Parathyroid adenoma (tissue), 2 donors: ENCODE results near the gene TBC1D8.

Experiments used
- H2AFZ ChIP-seq: fragments of 300-600 bp; sonication (generic); one replicate; pipeline ENCODE4 v1.7.0; 2017; ENCODE audit warnings: antibody characterized with exemption, mild to moderate bottlenecking
- H3K27ac ChIP-seq: fragments of 300-600 bp; sonication (generic); one replicate; pipeline ENCODE4 v1.7.0; 2017
- H3K27me3 ChIP-seq: fragments of 300-600 bp; sonication (generic); one replicate; pipeline ENCODE4 v1.7.0; 2017; ENCODE audit warnings: low read length; ENCODE audit not compliant: control insufficient read depth, insufficient read depth
- H3K36me3 ChIP-seq: fragments of 300-600 bp; sonication (generic); one replicate; pipeline ENCODE4 v1.7.0; 2017; ENCODE audit warnings: low read length; ENCODE audit not compliant: control insufficient read depth, insufficient read depth
- H3K4me1 ChIP-seq: fragments of 300-600 bp; sonication (generic); one replicate; pipeline ENCODE4 v1.7.0; 2017; ENCODE audit warnings: control low read depth
- H3K4me2 ChIP-seq: fragments of 300-600 bp; sonication (generic); one replicate; pipeline ENCODE4 v1.7.0; 2017; ENCODE audit warnings: low read length
- H3K4me3 ChIP-seq: fragments of 300-600 bp; sonication (generic); one replicate; pipeline ENCODE4 v1.7.0; 2017; ENCODE audit warnings: low read depth, low read length
- H3K79me2 ChIP-seq: fragments of 300-600 bp; sonication (generic); one replicate; pipeline ENCODE4 v1.7.0; 2017; ENCODE audit warnings: control low read depth
- H3K9ac ChIP-seq: fragments of 300-600 bp; sonication (generic); one replicate; pipeline ENCODE4 v1.7.0; 2017; ENCODE audit warnings: mild to moderate bottlenecking
- H3K9me3 ChIP-seq: fragments of 300-600 bp; sonication (generic); one replicate; pipeline ENCODE4 v1.7.0; 2017; ENCODE audit warnings: low read length; ENCODE audit not compliant: control insufficient read depth
- TF ChIP-seq, protein P1 (sequence below): fragments of 300-600 bp; sonication (generic); IDR thresholded peaks from one replicate; pipeline ENCODE4 v1.7.0; 2017; ENCODE audit warnings: antibody characterized with exemption, mild to moderate bottlenecking
- donor health status: primary hyperparathyroidism.

TBC1D8 gene

DNA sequence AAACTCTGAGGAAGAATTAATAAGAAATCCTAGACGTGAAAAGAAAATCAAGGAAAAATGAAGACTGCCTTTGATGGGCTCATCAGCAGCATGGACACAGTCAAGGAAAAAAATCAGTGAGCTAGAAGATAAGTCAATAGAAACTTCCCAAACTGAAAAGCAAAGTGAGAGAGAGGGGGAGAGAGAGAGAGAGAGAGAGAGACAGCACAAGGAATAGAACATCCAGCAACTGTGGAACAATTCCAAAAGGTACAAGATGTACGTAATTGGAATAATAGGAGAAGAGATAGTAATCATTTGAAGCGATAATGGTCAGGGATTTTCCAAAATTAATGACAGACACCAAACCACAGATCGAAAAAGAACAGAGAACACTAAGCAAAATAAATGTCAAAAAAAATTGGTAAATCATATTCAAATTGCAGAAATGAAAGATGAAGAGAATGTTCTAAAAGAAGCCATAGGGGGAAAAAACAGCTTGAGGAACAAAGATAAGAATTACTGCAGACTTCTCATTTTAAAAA lies 54.5 kb downstream of the TBC1D8 start:
- TF ChIP-seq, protein P1, sequence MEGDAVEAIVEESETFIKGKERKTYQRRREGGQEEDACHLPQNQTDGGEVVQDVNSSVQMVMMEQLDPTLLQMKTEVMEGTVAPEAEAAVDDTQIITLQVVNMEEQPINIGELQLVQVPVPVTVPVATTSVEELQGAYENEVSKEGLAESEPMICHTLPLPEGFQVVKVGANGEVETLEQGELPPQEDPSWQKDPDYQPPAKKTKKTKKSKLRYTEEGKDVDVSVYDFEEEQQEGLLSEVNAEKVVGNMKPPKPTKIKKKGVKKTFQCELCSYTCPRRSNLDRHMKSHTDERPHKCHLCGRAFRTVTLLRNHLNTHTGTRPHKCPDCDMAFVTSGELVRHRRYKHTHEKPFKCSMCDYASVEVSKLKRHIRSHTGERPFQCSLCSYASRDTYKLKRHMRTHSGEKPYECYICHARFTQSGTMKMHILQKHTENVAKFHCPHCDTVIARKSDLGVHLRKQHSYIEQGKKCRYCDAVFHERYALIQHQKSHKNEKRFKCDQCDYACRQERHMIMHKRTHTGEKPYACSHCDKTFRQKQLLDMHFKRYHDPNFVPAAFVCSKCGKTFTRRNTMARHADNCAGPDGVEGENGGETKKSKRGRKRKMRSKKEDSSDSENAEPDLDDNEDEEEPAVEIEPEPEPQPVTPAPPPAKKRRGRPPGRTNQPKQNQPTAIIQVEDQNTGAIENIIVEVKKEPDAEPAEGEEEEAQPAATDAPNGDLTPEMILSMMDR = no peak
- no peak overlapping the region for H3K27ac ChIP-seq
- H3K79me2 ChIP-seq = peaks cover 20% of the 10 kb centered on the region

DNA sequence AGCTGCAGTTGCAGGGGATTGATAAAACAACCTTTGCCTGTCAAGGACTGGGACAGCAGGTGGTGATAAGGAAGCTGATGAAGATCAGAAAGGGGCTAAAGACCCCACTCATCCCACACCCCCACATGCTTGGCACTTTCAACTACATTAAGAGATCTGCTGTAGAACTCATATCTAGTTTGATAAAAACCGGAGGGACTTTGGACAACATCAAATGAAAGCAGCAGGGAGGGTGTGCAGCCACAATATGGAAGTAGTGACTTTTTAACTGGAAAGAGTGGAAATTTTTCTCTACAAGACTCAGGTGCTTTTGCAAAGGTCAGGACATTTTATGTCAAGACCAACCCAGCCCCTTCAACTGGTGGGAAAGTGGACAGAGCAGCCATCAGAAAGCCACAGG lies 56.8 kb downstream of the TBC1D8 start:
- no peak overlapping the region for H3K4me2 ChIP-seq
- H2AFZ ChIP-seq = no peak overlapping the region
- H3K4me1 ChIP-seq = no peaks in the 10 kb centered on the region
- H3K9ac ChIP-seq = no peak overlapping the region
- H3K27me3 ChIP-seq = no peaks in the 10 kb centered on the region
- no peak overlapping the region for H3K4me3 ChIP-seq
- H3K9me3 ChIP-seq = no peaks in the 10 kb centered on the region
- H3K36me3 ChIP-seq = no peaks in the 10 kb centered on the region
- no peak overlapping the region for H3K27ac ChIP-seq
- peaks cover 16% of the 10 kb centered on the region for H3K79me2 ChIP-seq
- TF ChIP-seq, protein P1 = no peak

More for the DNA sequence above, 54.5 kb downstream of the TBC1D8 start:
- H3K4me3 ChIP-seq = no peak overlapping the region
- H3K27me3 ChIP-seq = no peaks in the 10 kb centered on the region
- H3K36me3 ChIP-seq = no peaks in the 10 kb centered on the region
- H3K4me1 ChIP-seq = no peaks in the 10 kb centered on the region
- no peak overlapping the region for H3K4me2 ChIP-seq
- no peak overlapping the region for H3K9ac ChIP-seq
- H2AFZ ChIP-seq = no peak overlapping the region
- H3K9me3 ChIP-seq = no peaks in the 10 kb centered on the region

DNA sequence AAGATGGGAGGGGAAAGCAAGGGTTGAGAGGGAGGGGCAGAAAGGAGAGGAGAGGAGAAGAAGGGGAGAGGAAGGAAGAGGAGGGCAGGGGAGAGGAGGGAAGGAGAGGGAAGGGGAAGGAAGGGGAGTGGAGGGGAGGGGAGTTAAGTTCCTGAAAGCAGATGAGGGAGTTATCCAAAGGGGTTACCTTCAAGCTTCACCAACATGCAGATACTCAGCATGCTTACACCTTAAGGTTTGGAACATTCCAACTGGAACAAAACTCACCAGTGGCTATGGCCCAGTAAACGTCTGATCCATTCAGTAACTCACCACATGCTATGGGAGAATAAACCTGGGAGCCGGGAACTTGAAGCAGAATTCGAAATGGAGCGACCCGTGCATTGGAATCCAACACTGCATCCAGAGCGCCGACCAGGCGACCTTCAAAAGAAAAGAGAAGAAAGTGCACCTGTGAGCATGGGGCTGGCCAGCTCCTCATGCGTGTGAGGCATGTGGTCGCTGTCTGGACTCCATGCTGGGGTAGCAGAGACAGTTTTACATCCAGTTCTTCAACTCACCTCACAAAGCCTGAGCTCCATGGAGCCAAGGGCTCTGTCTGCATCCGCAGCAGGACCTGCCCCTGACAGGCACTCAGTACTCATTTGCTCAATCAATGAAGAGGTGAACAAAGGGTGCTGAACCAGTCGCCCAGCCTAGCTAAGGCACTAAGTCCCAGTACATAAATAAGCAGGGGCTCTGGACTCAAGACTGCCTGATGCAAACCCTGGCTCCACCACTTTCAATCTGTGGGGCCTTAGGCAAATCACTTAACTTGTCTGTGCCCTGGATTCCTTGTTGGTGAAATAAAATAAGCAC lies 61.0 kb downstream of the TBC1D8 start:
- peaks cover 5% of the 10 kb centered on the region for H3K79me2 ChIP-seq
- no peak overlapping the region for H3K27ac ChIP-seq
- H3K4me2 ChIP-seq = no peak overlapping the region

DNA sequence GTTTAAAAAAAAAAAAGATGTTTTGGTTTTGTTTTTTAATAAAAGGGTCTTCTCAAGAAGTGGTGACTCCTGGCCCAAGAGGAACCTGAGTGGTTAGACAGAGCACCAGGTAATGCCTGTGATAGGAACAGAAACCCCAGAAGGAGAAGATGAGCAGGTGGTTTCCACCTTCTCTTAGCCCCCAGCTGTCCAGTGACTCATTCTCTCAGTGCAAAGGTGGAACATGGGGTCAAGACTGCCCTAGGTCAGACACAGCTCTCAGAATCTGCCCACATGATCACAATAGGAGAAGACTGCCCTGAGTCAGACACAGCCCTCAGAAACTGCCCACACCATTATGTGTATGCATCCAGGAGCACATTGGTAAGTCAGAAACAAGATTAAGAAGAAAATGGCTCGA lies 61.8 kb downstream of the TBC1D8 start:
- Histone ChIP-seq H3K36me3 (no peaks in the 10 kb centered on the region), H3K4me1 (no peaks in the 10 kb centered on the region), H3K9ac (no peak overlapping the region), H3K9me3 (no peaks in the 10 kb centered on the region), H3K4me2 (no peak overlapping the region), H2AFZ (no peak overlapping the region), H3K79me2 (peaks cover 7% of the 10 kb centered on the region), H3K4me3 (no peak overlapping the region), H3K27me3 (no peaks in the 10 kb centered on the region), H3K27ac (no peak overlapping the region)
- TF ChIP-seq, protein P1 = no peak

More for the DNA sequence above, 61.0 kb downstream of the TBC1D8 start:
- Histone ChIP-seq H3K4me3 (no peak overlapping the region), H3K36me3 (no peaks in the 10 kb centered on the region), H3K9ac (no peak overlapping the region), H2AFZ (no peak overlapping the region), H3K4me1 (no peaks in the 10 kb centered on the region), H3K27me3 (no peaks in the 10 kb centered on the region), H3K9me3 (no peaks in the 10 kb centered on the region)
- TF ChIP-seq, protein P1 = no peak
